Central memory CD8-positive, alpha-beta T cell (primary cell): ENCODE measurements around the gene CNN2.
A peak's percentile ranks its signal among the peaks of the same experiment; 100 is the strongest.

Experiments used
- ATAC-seq: fragments of 150-1000 bp; cut with Tn5 transposase; replicated peaks from 2 replicates; pipeline ENCODE4 v1.10.0; 2022; ENCODE audit warnings: mild to moderate bottlenecking, moderate FRiP score, moderate number of reproducible peaks; ENCODE audit not compliant: poor library complexity, severe bottlenecking; ENCODE audit errors: extremely low read depth
- DNase-seq, 2 donors: peaks; one replicate each; pipeline ENCODE4 v3.0.0; 2021; ENCODE audit warnings: low spot score in 2 of 2
- H3K27ac Mint-ChIP-seq: one replicate; pipeline ENCODE4 v1.8.0; 2022; ENCODE audit warnings: low read depth, mild to moderate bottlenecking, moderate library complexity, mixed read lengths
- H3K27me3 Mint-ChIP-seq: one replicate; pipeline ENCODE4 v1.8.0; 2022; ENCODE audit warnings: mixed read lengths
- H3K36me3 Mint-ChIP-seq: one replicate; pipeline ENCODE4 v1.8.0; 2022; ENCODE audit warnings: mild to moderate bottlenecking, moderate library complexity, mixed read lengths; ENCODE audit not compliant: insufficient read depth
- H3K4me1 Mint-ChIP-seq: one replicate; pipeline ENCODE4 v1.8.0; 2022; ENCODE audit warnings: mixed read lengths
- H3K4me3 Mint-ChIP-seq: one replicate; pipeline ENCODE4 v1.8.0; 2022; ENCODE audit warnings: mild to moderate bottlenecking, moderate library complexity, mixed read lengths
- H3K9me3 Mint-ChIP-seq: one replicate; pipeline ENCODE4 v1.8.0; 2022; ENCODE audit warnings: mixed read lengths

CNN2 gene

DNA sequence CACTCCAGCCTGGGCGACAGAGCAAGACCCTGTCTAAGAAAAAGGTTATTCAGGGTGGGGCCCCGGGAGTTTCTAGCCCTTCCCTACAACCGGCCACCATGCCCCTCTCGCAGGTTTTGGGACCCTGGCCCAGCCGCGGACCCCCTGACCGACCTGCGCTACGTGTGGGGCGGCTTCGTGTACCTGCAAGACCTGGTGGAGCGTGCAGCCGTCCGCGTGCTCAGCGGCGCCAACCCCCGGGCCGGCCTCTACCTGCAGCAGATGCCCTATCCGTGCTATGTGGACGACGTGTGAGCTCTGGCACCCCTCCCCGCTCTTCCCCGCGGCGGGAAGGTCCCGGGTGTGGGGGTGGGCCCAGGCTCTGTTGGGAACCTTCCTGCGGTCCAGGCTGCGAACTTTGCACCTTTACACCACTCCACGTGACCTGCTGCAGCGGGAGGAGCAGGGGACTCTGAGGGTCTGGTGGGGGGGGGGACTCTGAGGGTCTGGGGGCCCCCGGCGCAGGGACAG is 19.8 kb downstream of the CNN2 start:
- no peaks in the 10 kb centered on the region for H3K27me3 Mint-ChIP-seq
- H3K4me1 Mint-ChIP-seq: peaks cover 8% of the 10 kb centered on the region
- DNase-seq (no peak), ATAC-seq (no peak)
- no peak overlapping the region for H3K27ac Mint-ChIP-seq
- H3K4me3 Mint-ChIP-seq: no peak overlapping the region
- peaks cover 18% of the 10 kb centered on the region for H3K36me3 Mint-ChIP-seq
- no peaks in the 10 kb centered on the region for H3K9me3 Mint-ChIP-seq

- no peak overlapping the region for H3K4me3 Mint-ChIP-seq
- peaks cover 18% of the 10 kb centered on the region for H3K36me3 Mint-ChIP-seq
- ATAC-seq (no peak), DNase-seq (no peak)
- peaks cover 10% of the 10 kb centered on the region for H3K4me1 Mint-ChIP-seq
- no peaks in the 10 kb centered on the region for H3K9me3 Mint-ChIP-seq
- H3K27me3 Mint-ChIP-seq: no peaks in the 10 kb centered on the region
- H3K27ac Mint-ChIP-seq: no peak overlapping the region
These were observed 20.7 kb downstream of the CNN2 start for GRCh38 chr19:1046836-1047695.

- DNase-seq: no peak
- H3K36me3 Mint-ChIP-seq: peaks cover 18% of the 10 kb centered on the region
- ATAC-seq: no peak
- no peak overlapping the region for H3K27ac Mint-ChIP-seq
- no peak overlapping the region for H3K4me3 Mint-ChIP-seq
- H3K9me3 Mint-ChIP-seq: no peaks in the 10 kb centered on the region
- H3K4me1 Mint-ChIP-seq: peaks cover 10% of the 10 kb centered on the region
- H3K27me3 Mint-ChIP-seq: no peaks in the 10 kb centered on the region
These were observed 21.3 kb downstream of the CNN2 start for GRCh38 chr19:1047696-1048147.

GRCh38 chr19:1049106-1049505 is 22.7 kb downstream of the CNN2 start:
- H3K9me3 Mint-ChIP-seq: no peaks in the 10 kb centered on the region
- H3K27me3 Mint-ChIP-seq: no peaks in the 10 kb centered on the region
- H3K36me3 Mint-ChIP-seq: peaks cover 14% of the 10 kb centered on the region
- no peak overlapping the region for H3K4me3 Mint-ChIP-seq
- peaks cover 10% of the 10 kb centered on the region for H3K4me1 Mint-ChIP-seq
- H3K27ac Mint-ChIP-seq: no peak overlapping the region
- DNase-seq: no peak
- no peak for ATAC-seq

GRCh38 chr19:1049800-1050199 is 23.4 kb downstream of the CNN2 start:
- ATAC-seq: no peak
- peaks cover 14% of the 10 kb centered on the region for H3K36me3 Mint-ChIP-seq
- H3K27me3 Mint-ChIP-seq: no peaks in the 10 kb centered on the region
- no peak overlapping the region for H3K4me3 Mint-ChIP-seq
- H3K9me3 Mint-ChIP-seq: no peaks in the 10 kb centered on the region
- H3K27ac Mint-ChIP-seq: no peak overlapping the region
- H3K4me1 Mint-ChIP-seq: peaks cover 10% of the 10 kb centered on the region
- DNase-seq: no peak

DNA sequence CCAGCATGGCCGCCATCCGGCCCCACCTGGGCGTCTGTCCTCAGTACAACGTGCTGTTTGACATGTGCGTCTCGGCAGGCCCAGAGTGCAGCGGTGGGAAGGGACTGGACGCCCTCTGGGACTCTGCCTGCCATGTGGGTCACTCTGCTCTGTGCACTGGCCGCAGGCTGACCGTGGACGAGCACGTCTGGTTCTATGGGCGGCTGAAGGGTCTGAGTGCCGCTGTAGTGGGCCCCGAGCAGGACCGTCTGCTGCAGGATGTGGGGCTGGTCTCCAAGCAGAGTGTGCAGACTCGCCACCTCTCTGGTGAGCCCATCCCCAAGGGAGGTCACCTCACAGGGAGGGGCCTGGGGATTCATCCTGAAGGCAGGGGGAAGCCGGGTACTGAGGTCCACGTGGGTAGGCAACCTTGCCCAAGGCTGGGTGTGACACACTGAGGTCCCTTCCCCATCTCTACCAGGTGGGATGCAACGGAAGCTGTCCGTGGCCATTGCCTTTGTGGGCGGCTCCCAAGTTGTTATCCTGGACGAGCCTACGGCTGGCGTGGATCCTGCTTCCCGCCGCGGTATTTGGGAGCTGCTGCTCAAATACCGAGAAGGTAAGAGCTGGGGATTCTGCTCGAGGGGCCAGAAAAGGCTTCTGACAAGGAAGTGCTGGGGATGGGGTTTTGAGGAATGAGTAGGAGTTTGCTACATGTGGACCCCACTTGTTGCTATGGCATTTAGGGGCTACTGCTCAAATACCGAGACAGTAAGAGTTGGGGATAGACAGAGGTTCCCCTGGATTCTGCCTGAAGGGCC is 24.8 kb downstream of the CNN2 start:
- ATAC-seq: no peak
- H3K27me3 Mint-ChIP-seq: no peaks in the 10 kb centered on the region
- peaks cover 17% of the 10 kb centered on the region for H3K36me3 Mint-ChIP-seq
- peaks cover 7% of the 10 kb centered on the region for H3K4me1 Mint-ChIP-seq
- DNase-seq: no peak
- H3K9me3 Mint-ChIP-seq: no peaks in the 10 kb centered on the region
- no peak overlapping the region for H3K4me3 Mint-ChIP-seq
- H3K27ac Mint-ChIP-seq: peak overlapping the region; percentile 78

GRCh38 chr19:1051791-1052190 is 25.4 kb downstream of the CNN2 start:
- H3K27me3 Mint-ChIP-seq: no peaks in the 10 kb centered on the region
- peak overlapping the region; percentile 78 for H3K27ac Mint-ChIP-seq
- no peak overlapping the region for H3K4me3 Mint-ChIP-seq
- H3K36me3 Mint-ChIP-seq: peaks cover 18% of the 10 kb centered on the region
- no peaks in the 10 kb centered on the region for H3K9me3 Mint-ChIP-seq
- ATAC-seq (no peak), DNase-seq (no peak)
- peaks cover 13% of the 10 kb centered on the region for H3K4me1 Mint-ChIP-seq

- Mint-ChIP-seq H3K9me3 (no peaks in the 10 kb centered on the region), H3K4me3 (no peak overlapping the region), H3K27me3 (no peaks in the 10 kb centered on the region), H3K4me1 (peaks cover 18% of the 10 kb centered on the region), H3K36me3 (peaks cover 22% of the 10 kb centered on the region), H3K27ac (no peak overlapping the region)
- no peak for DNase-seq
- no peak for ATAC-seq
These were observed 26.1 kb downstream of the CNN2 start for GRCh38 chr19:1052349-1052975.

DNA sequence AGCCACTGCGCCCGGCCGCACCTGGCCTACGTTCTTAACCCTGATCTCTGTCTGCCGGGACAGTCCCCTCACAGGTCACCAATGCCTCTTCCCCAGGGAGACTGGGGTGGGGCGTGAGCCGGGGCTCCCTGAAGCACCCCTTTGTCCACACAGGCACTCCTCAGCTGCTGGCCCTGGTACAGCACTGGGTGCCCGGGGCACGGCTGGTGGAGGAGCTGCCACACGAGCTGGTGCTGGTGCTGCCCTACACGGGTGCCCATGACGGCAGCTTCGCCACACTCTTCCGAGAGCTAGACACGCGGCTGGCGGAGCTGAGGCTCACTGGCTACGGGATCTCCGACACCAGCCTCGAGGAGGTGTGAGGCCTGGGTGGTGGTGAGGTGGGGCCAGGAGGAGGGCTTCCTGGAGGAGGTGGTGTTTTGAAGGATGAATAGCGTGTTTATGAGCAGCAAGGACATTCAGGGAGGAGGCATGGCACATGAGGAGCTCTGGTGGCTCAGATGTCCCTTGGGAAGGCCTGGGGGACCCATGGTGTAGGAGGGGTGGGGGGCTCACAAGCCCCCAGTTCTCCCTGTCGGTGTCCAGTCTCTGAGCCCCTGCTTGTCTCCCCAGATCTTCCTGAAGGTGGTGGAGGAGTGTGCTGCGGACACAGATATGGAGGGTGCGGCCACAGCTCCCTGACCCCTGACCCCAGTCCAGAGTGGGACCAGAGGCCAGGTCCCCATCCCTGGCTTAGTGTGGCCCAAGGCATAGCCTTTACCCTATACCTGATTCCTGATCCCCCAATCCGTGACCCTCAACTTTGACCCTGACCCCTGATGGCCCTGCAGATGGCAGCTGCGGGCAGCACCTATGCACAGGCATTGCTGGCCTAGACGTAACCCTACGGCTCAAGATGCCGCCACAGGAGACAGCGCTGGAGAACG is 27.0 kb downstream of the CNN2 start:
- H3K27ac Mint-ChIP-seq: no peak overlapping the region
- no peak for DNase-seq
- no peak overlapping the region for H3K4me3 Mint-ChIP-seq
- H3K27me3 Mint-ChIP-seq: no peaks in the 10 kb centered on the region
- H3K4me1 Mint-ChIP-seq: peaks cover 28% of the 10 kb centered on the region
- ATAC-seq: no peak
- H3K9me3 Mint-ChIP-seq: no peaks in the 10 kb centered on the region
- peaks cover 22% of the 10 kb centered on the region for H3K36me3 Mint-ChIP-seq

- no peak for ATAC-seq
- H3K27me3 Mint-ChIP-seq: no peaks in the 10 kb centered on the region
- peaks cover 22% of the 10 kb centered on the region for H3K36me3 Mint-ChIP-seq
- H3K4me1 Mint-ChIP-seq: peaks cover 29% of the 10 kb centered on the region
- no peak overlapping the region for H3K4me3 Mint-ChIP-seq
- no peak overlapping the region for H3K27ac Mint-ChIP-seq
- no peaks in the 10 kb centered on the region for H3K9me3 Mint-ChIP-seq
- no peak for DNase-seq
These were observed 28.0 kb downstream of the CNN2 start for GRCh38 chr19:1054102-1055027.

GRCh38 chr19:1055028-1055425 is 28.6 kb downstream of the CNN2 start:
- Mint-ChIP-seq H3K4me3 (no peak overlapping the region), H3K27me3 (no peaks in the 10 kb centered on the region), H3K27ac (no peak overlapping the region), H3K36me3 (peaks cover 21% of the 10 kb centered on the region), H3K9me3 (no peaks in the 10 kb centered on the region), H3K4me1 (peaks cover 29% of the 10 kb centered on the region)
- no peak for ATAC-seq
- DNase-seq: no peak
